IMR-90 (cell line): Measurements from ENCODE around the gene DOCK1. TPM values are rescaled to one million over a fixed set of nuclear protein-coding genes. Genes with fewer than 3 reads are reported as not detected.

ENCODE experiments used
- ATAC-seq: fragments of 200-7000 bp; cut with Tn5 transposase; 2 replicates; pipeline ENCODE4 v1.9.1; 2020; ENCODE audit warnings: low read depth, mild to moderate bottlenecking, moderate library complexity
- BruUV-seq: library from RNA; stranded (reverse); fragments of 400-500 nt; replicated peaks from 2 replicates; lab custom pipeline; 2021; lab: Mats Ljungman, UMichigan
- CTCF ChIA-PET: fragments of 300-600 bp; formaldehyde crosslinking; extraction: SDS; loops from one replicate; lab custom pipeline; 2021; ENCODE audit warnings: antibody characterized with exemption; lab: Yijun Ruan, JAX
- POLR2A ChIA-PET: fragments of 300-600 bp; sonication (Branson Sonifier 250); formaldehyde crosslinking; loops from one replicate; lab custom pipeline; 2022; ENCODE audit warnings: antibody characterized with exemption; ENCODE audit not compliant: unreplicated experiment; lab: Charles Lee
- DNase-seq: peaks from one replicate; pipeline ENCODE4 v3.0.0; 2013
- H2AFZ ChIP-seq: replicated peaks from 2 replicates; pipeline ENCODE3; 2013; ENCODE audit warnings: low read length, mild to moderate bottlenecking; ENCODE audit not compliant: poor library complexity
- H2AK5ac ChIP-seq: 2 replicates; pipeline ENCODE4 v1.6.1; 2013; ENCODE audit warnings: low read depth, low read length, inconsistent platforms
- H2AK9ac ChIP-seq: replicated peaks from 2 replicates; pipeline ENCODE3; 2013; ENCODE audit warnings: mild to moderate bottlenecking, low read depth, low read length, moderate library complexity; ENCODE audit not compliant: poor library complexity
- H2BK120ac ChIP-seq: 2 replicates; pipeline ENCODE4 v1.6.1; 2013; ENCODE audit warnings: low read depth, low read length, inconsistent platforms
- H2BK15ac ChIP-seq: 3 replicates; pipeline ENCODE4 v1.6.1; 2013; ENCODE audit warnings: low read depth, low read length, inconsistent platforms
- H2BK20ac ChIP-seq: 2 replicates; pipeline ENCODE4 v1.6.1; 2013; ENCODE audit warnings: low read depth, mild to moderate bottlenecking, inconsistent platforms, low read length, moderate library complexity
- H2BK5ac ChIP-seq: 2 replicates; pipeline ENCODE4 v1.6.1; 2013; ENCODE audit warnings: mild to moderate bottlenecking, low read depth, low read length, inconsistent platforms; ENCODE audit not compliant: poor library complexity, severe bottlenecking
- H3K14ac ChIP-seq: replicated peaks from 2 replicates; pipeline ENCODE4 v1.6.1; 2013; ENCODE audit warnings: low read depth, low read length, inconsistent platforms
- H3K18ac ChIP-seq: 2 replicates; pipeline ENCODE4 v1.6.1; 2013; ENCODE audit warnings: low read depth, low read length, control low read depth
- H3K23ac ChIP-seq: 2 replicates; pipeline ENCODE4 v1.6.1; 2013; ENCODE audit warnings: low read depth, low read length, inconsistent platforms
- H3K27ac ChIP-seq: 2 replicates; pipeline ENCODE4 v1.5.1; 2013; ENCODE audit warnings: mild to moderate bottlenecking, control low read depth, low read length; ENCODE audit not compliant: insufficient read depth
- H3K27me3 ChIP-seq: 2 replicates; pipeline ENCODE4 v1.6.1; 2013; ENCODE audit warnings: low read length; ENCODE audit not compliant: control insufficient read depth, insufficient read depth
- H3K36me3 ChIP-seq: 2 replicates; pipeline ENCODE4 v1.6.1; 2013; ENCODE audit warnings: low read length, mixed read lengths; ENCODE audit not compliant: control insufficient read depth, insufficient read depth
- H3K4ac ChIP-seq: 2 replicates; pipeline ENCODE4 v1.6.1; 2013; ENCODE audit warnings: low read depth, low read length, inconsistent platforms
- H3K4me1 ChIP-seq: 2 replicates; pipeline ENCODE4 v1.6.1; 2013; ENCODE audit warnings: low read length, mixed read lengths; ENCODE audit not compliant: control insufficient read depth, insufficient read depth
- H3K4me2 ChIP-seq: 2 replicates; pipeline ENCODE4 v1.6.1; 2013; ENCODE audit warnings: low read depth, mild to moderate bottlenecking, control low read depth, low read length, moderate library complexity
- H3K4me3 ChIP-seq: 2 replicates; pipeline ENCODE4 v1.5.1; 2013; ENCODE audit warnings: low read depth, mild to moderate bottlenecking, control low read depth, low read length, moderate library complexity; ENCODE audit not compliant: insufficient read depth
- H3K56ac ChIP-seq: 2 replicates; pipeline ENCODE4 v1.6.1; 2013; ENCODE audit warnings: low read length, inconsistent platforms; ENCODE audit not compliant: insufficient read depth; ENCODE audit errors: extremely low read depth
- H3K79me1 ChIP-seq, 2 experiments: 2 replicates each; pipeline ENCODE4 v1.6.1; 2013; ENCODE audit warnings: low read length in 2 of 2, inconsistent platforms in 1 of 2, low read depth in 1 of 2
- H3K9ac ChIP-seq: 2 replicates; pipeline ENCODE4 v1.6.1; 2013; ENCODE audit warnings: low read depth, low read length, control low read depth
- H3K9me1 ChIP-seq: 2 replicates; pipeline ENCODE4 v1.6.1; 2013; ENCODE audit warnings: low read length, inconsistent platforms; ENCODE audit not compliant: insufficient read depth
- H3K9me3 ChIP-seq: 2 replicates; pipeline ENCODE4 v1.6.1; 2013; ENCODE audit warnings: low read length; ENCODE audit not compliant: control insufficient read depth, insufficient read depth
- H4K20me1 ChIP-seq: 2 replicates; pipeline ENCODE4 v1.6.1; 2013; ENCODE audit warnings: low read length, inconsistent platforms; ENCODE audit not compliant: insufficient read depth
- H4K5ac ChIP-seq: 2 replicates; pipeline ENCODE4 v1.6.1; 2013; ENCODE audit warnings: mild to moderate bottlenecking, low read depth, low read length, control low read depth
- H4K8ac ChIP-seq, 2 experiments: 2 replicates each; pipeline ENCODE4 v1.6.1; 2013; ENCODE audit warnings: low read depth in 2 of 2, low read length in 2 of 2, control low read depth in 1 of 2, inconsistent platforms in 1 of 2
- H4K91ac ChIP-seq: 2 replicates; pipeline ENCODE4 v1.6.1; 2013; ENCODE audit warnings: low read depth, low read length, inconsistent platforms; ENCODE audit not compliant: insufficient read depth
- CEBPB ChIP-seq: IDR thresholded peaks from 2 replicates; pipeline ENCODE4 v1.6.1; 2012; ENCODE audit warnings: low read depth, low read length, improper control_type of control experiment
- CHD1 ChIP-seq: IDR thresholded peaks from 2 replicates; pipeline ENCODE4 v1.6.1; 2012; ENCODE audit warnings: low read depth, low read length, improper control_type of control experiment
- MAZ ChIP-seq: IDR thresholded peaks from 2 replicates; pipeline ENCODE4 v1.6.1; 2012; ENCODE audit warnings: low read depth, mild to moderate bottlenecking, low read length, improper control_type of control experiment, moderate library complexity, borderline replicate concordance
- RCOR1 ChIP-seq: IDR thresholded peaks from 2 replicates; pipeline ENCODE4 v1.6.1; 2012; ENCODE audit warnings: mild to moderate bottlenecking, low read length, improper control_type of control experiment; ENCODE audit not compliant: insufficient replicate concordance
- RFX5 ChIP-seq: IDR thresholded peaks from 2 replicates; pipeline ENCODE4 v1.8.0; 2012; ENCODE audit warnings: low read depth, mild to moderate bottlenecking, low read length, moderate library complexity
- SMC3 ChIP-seq: fragments of 150-350 bp; IDR thresholded peaks from 2 replicates; pipeline ENCODE4 v1.6.1; 2016; ENCODE audit warnings: low read depth, mild to moderate bottlenecking, antibody characterized with exemption, low read length, moderate library complexity
- WGBS, 2 experiments: methylation state at CpG; one replicate each; pipeline versions ENCODE4 v1.1.5 to v1.1.7; 2013; ENCODE audit warnings: missing lambda C conversion rate in 2 of 2; ENCODE audit not compliant: insufficient read length in 1 of 2; ENCODE audit errors: extremely low coverage in 2 of 2; 5-methylcytosine and 5-hydroxymethylcytosine counted together
- dilution Hi-C: fragments of 300-500 bp; cut with HindIII; formaldehyde crosslinking; loops from one replicate; pipeline ENCODE4 v1.14.3; 2018; ENCODE audit warnings: low sequenced_read_pairs; ENCODE audit not compliant: unreplicated experiment
- in situ Hi-C: fragments of 300-500 bp; cut with MboI; formaldehyde crosslinking; loops from 3 replicates; pipeline ENCODE4 v1.14.3; 2019; ENCODE audit warnings: low sequenced_read_pairs, inconsistent platforms, mixed read lengths
- intact Hi-C: fragments of 100-400 bp; cut with micrococcal nuclease; formaldehyde crosslinking; loops from 2 replicates; pipeline ENCODE4 v1.10.0; 2022
- polyA plus RNA-seq, 3 experiments: library from polyadenylated mRNA; depleted of rRNA; stranded (reverse); fragments of >200 nt; gene quantifications; 2 replicates each; pipeline ENCODE4 v1.2.3, GENCODE V29; 2012; ENCODE audit warnings: low replicate concordance in 1 of 3
- total RNA-seq: library from RNA; depleted of rRNA; stranded (reverse); fragments of >200 nt; gene quantifications from 2 replicates; pipeline ENCODE4 v1.2.3, GENCODE V29; 2012

The DOCK1 gene
- total and polyA plus RNA-seq, 2 of the 4 experiments (the other 2 are of a cell fraction): 28.2 to 71.0 TPM

- Histone ChIP-seq H2BK15ac (no peak overlapping the region), H3K4me3 (no peak overlapping the region), H3K4ac (no peak overlapping the region), H3K9ac (no peak overlapping the region), H2BK120ac (no peak overlapping the region), H4K8ac (no peak overlapping the region), H2AFZ (no peak overlapping the region), H3K9me1 (peaks cover 3% of the 10 kb centered on the region), H4K91ac (no peak overlapping the region), H3K18ac (no peak overlapping the region), H3K4me1 (no peaks in the 10 kb centered on the region; the same call in 1 of the 2 replicates), H2AK5ac (no peak overlapping the region), H2BK5ac (no peak overlapping the region), H3K27ac (no peak overlapping the region), H2AK9ac (no peak overlapping the region), H3K23ac (no peak overlapping the region), H3K56ac (no peak overlapping the region), H3K79me1 (peaks cover 10 to 23% of the 10 kb centered on the region in 2 experiments; a peak in 3 of 4 replicates), H3K14ac (no peak overlapping the region), H3K9me3 (no peaks in the 10 kb centered on the region), H3K27me3 (no peaks in the 10 kb centered on the region), H2BK20ac (no peak overlapping the region), H4K5ac (no peak overlapping the region), H3K36me3 (peaks cover 72% of the 10 kb centered on the region), H3K4me2 (no peak overlapping the region), H4K20me1 (no peaks in the 10 kb centered on the region)
- TF ChIP-seq MAZ (no peak), RFX5 (no peak), CHD1 (no peak), RCOR1 (no peak), SMC3 (no peak), CEBPB (no peak)
- BruUV-seq: no TSS peak
- ChIA-PET CTCF (no interaction called here), POLR2A (no interaction called here)
- DNase-seq: no peak
- intact Hi-C loops (no loop called here), dilution Hi-C loops (no loop called here), in situ Hi-C loops (no loop called here)
- no CpG with 5 or more reads among the region's 8 CpGs for WGBS, 2 experiments
- ATAC-seq: no peak
These were observed 123.3 kb downstream of the DOCK1 start for GRCh38 chr10:127028556-127028955.
